ENCODE measurements around the gene LRFN2. TPM values are rescaled to one million over a fixed set of nuclear protein-coding genes. Genes with fewer than 3 reads are reported as not detected.

The LRFN2 gene
- total RNA-seq, 4 donors from 2014 or later: 0.14 to 0.34 TPM; not detected in 2

GRCh38 chr6:40536442-40536841 lies 50.7 kb downstream of the LRFN2 start:
- DNase-seq: no peak
- intact Hi-C loops (cut with DNase I; ENCODE audit: low total_unique reads): no loop called here
- TF ChIP-seq CTCF (IDR thresholded peaks at IDR 0.05): no peak
- no peak for TF ChIP-seq POLR2A (IDR thresholded peaks at IDR 0.05)
- no peaks in the 10 kb centered on the region for H3K27me3 ChIP-seq
- H3K36me3 ChIP-seq: no peaks in the 10 kb centered on the region
- no peak overlapping the region for H3K4me3 ChIP-seq
- no peak overlapping the region for H3K27ac ChIP-seq
- H3K9me3 ChIP-seq: no peaks in the 10 kb centered on the region
- no peaks in the 10 kb centered on the region for H3K4me1 ChIP-seq

- Histone ChIP-seq H3K9me3 (no peaks in the 10 kb centered on the region), H3K4me3 (no peak overlapping the region), H3K27me3 (no peaks in the 10 kb centered on the region), H3K4me1 (no peaks in the 10 kb centered on the region), H3K36me3 (no peaks in the 10 kb centered on the region), H3K27ac (no peak overlapping the region)
- TF ChIP-seq POLR2A (IDR thresholded peaks at IDR 0.05): no peak
- TF ChIP-seq CTCF (IDR thresholded peaks at IDR 0.05): no peak
- no peak for DNase-seq
- intact Hi-C loops (cut with DNase I; ENCODE audit: low total_unique reads): no loop called here
Observed at GRCh38 chr6:40535819-40536380, 51.3 kb downstream of the LRFN2 start.

- Histone ChIP-seq H3K27ac (no peak overlapping the region), H3K27me3 (no peaks in the 10 kb centered on the region), H3K9me3 (no peaks in the 10 kb centered on the region), H3K4me1 (no peaks in the 10 kb centered on the region), H3K4me3 (no peak overlapping the region), H3K36me3 (no peaks in the 10 kb centered on the region)
- TF ChIP-seq POLR2A (IDR thresholded peaks at IDR 0.05) (no peak), CTCF (IDR thresholded peaks at IDR 0.05) (no peak)
- intact Hi-C loops (cut with DNase I; ENCODE audit: low total_unique reads): no loop called here
- no peak for DNase-seq
Observed at GRCh38 chr6:40535110-40535818, 51.9 kb downstream of the LRFN2 start.

- intact Hi-C loops (cut with DNase I; ENCODE audit: low total_unique reads): no loop called here
- no peak overlapping the region for H3K27ac ChIP-seq
- no peaks in the 10 kb centered on the region for H3K36me3 ChIP-seq
- no peaks in the 10 kb centered on the region for H3K27me3 ChIP-seq
- TF ChIP-seq POLR2A (IDR thresholded peaks at IDR 0.05) (no peak), CTCF (IDR thresholded peaks at IDR 0.05) (no peak)
- H3K4me1 ChIP-seq: no peaks in the 10 kb centered on the region
- H3K9me3 ChIP-seq: no peaks in the 10 kb centered on the region
- no peak for DNase-seq
- H3K4me3 ChIP-seq: no peak overlapping the region
Observed at GRCh38 chr6:40532349-40533000, 54.7 kb downstream of the LRFN2 start.

GRCh38 chr6:40529919-40530318 lies 57.2 kb downstream of the LRFN2 start:
- no peaks in the 10 kb centered on the region for H3K36me3 ChIP-seq

More at GRCh38 chr6:40529919-40530318, 57.2 kb downstream of the LRFN2 start:
- no peak for DNase-seq
- Histone ChIP-seq H3K9me3 (no peaks in the 10 kb centered on the region), H3K4me3 (no peak overlapping the region), H3K27me3 (no peaks in the 10 kb centered on the region), H3K4me1 (no peaks in the 10 kb centered on the region), H3K27ac (no peak overlapping the region)
- TF ChIP-seq CTCF (IDR thresholded peaks at IDR 0.05) (no peak), POLR2A (IDR thresholded peaks at IDR 0.05) (no peak)
- intact Hi-C loops (cut with DNase I; ENCODE audit: low total_unique reads): no loop called here
